SU-DHL-6 (cell line): ENCODE data around the gene SAMD10.

Experiments
- H2AFZ ChIP-seq: fragments of 200-600 bp; sonication (generic); 2 replicates; pipeline ENCODE4 v1.6.1; 2014; ENCODE audit warnings: low read depth, mild to moderate bottlenecking, moderate library complexity, mixed read lengths, antibody characterized with exemption, low read length; ENCODE audit not compliant: severe bottlenecking
- H3F3A ChIP-seq: fragments of 200-600 bp; shearing (Covaris generic); 2 replicates; pipeline ENCODE4 v1.6.0; 2016; ENCODE audit warnings: antibody characterized with exemption, mild to moderate bottlenecking; ENCODE audit not compliant: insufficient read depth
- H3K27ac ChIP-seq: fragments of 200-600 bp; sonication (generic); 2 replicates; pipeline ENCODE4 v1.5.1; 2016; ENCODE audit warnings: low read depth, mild to moderate bottlenecking, low read length, moderate library complexity, mixed read lengths
- H3K27me3 ChIP-seq: fragments of 200-600 bp; sonication (generic), shearing (Covaris generic); 2 replicates; pipeline ENCODE4 v1.6.0; 2014; ENCODE audit warnings: mild to moderate bottlenecking, low read length
- H3K36me3 ChIP-seq: fragments of 200-600 bp; sonication (generic); 2 replicates; pipeline ENCODE4 v1.6.1; 2014; ENCODE audit warnings: mild to moderate bottlenecking, low read length, mixed read lengths
- H3K4me2 ChIP-seq: fragments of 300-600, 200-600 bp; shearing (Covaris generic), sonication (generic); 2 replicates; pipeline ENCODE4 v1.6.0; 2014; ENCODE audit warnings: low read length, low read depth, mild to moderate bottlenecking; ENCODE audit not compliant: poor library complexity, severe bottlenecking
- H3K4me3 ChIP-seq: fragments of 200-600 bp; sonication (generic); 2 replicates; pipeline ENCODE4 v1.5.1; 2014; ENCODE audit warnings: antibody characterized with exemption, low read length, mild to moderate bottlenecking, mixed read lengths; ENCODE audit not compliant: insufficient read depth, poor library complexity, severe bottlenecking
- H3K79me2 ChIP-seq: fragments of 200-600 bp; sonication (generic); 2 replicates; pipeline ENCODE4 v1.6.1; 2014; ENCODE audit warnings: mild to moderate bottlenecking, low read length, moderate library complexity; ENCODE audit not compliant: insufficient read depth
- H3K9ac ChIP-seq: fragments of 200-600 bp; sonication (generic); 2 replicates; pipeline ENCODE4 v1.7.0; 2014; ENCODE audit warnings: mild to moderate bottlenecking, low read length
- H3K9me2 ChIP-seq: fragments of 200-600 bp; sonication (generic); replicated peaks from 2 replicates; pipeline ENCODE4 v1.6.1; 2014; ENCODE audit warnings: low read length; ENCODE audit not compliant: insufficient read depth
- H3K9me3 ChIP-seq: fragments of 200-600 bp; sonication (generic); 2 replicates; pipeline ENCODE4 v1.6.1; 2014; ENCODE audit warnings: low read length, mixed read lengths; ENCODE audit not compliant: insufficient read depth
- H4K20me1 ChIP-seq: fragments of 200-600 bp; sonication (generic); 2 replicates; pipeline ENCODE4 v1.6.1; 2014; ENCODE audit warnings: low read depth, mild to moderate bottlenecking, antibody characterized with exemption, low read length, moderate library complexity, mixed read lengths
- EZH2phosphoT487 ChIP-seq: fragments of 200-600 bp; sonication (generic), shearing (Covaris generic); conservative IDR thresholded peaks from 2 replicates; pipeline ENCODE4 v1.6.1; 2018; ENCODE audit warnings: mild to moderate bottlenecking, antibody characterized with exemption, low read length, moderate library complexity, mixed read lengths
- TF ChIP-seq, protein P1 (sequence below): fragments of 200-600 bp; sonication (generic); IDR thresholded peaks from one replicate; pipeline ENCODE4 v1.5.1; 2017; ENCODE audit warnings: antibody characterized with exemption, mild to moderate bottlenecking, low read length, moderate library complexity; ENCODE audit not compliant: insufficient read depth, poor library complexity, severe bottlenecking

SAMD10 gene

DNA sequence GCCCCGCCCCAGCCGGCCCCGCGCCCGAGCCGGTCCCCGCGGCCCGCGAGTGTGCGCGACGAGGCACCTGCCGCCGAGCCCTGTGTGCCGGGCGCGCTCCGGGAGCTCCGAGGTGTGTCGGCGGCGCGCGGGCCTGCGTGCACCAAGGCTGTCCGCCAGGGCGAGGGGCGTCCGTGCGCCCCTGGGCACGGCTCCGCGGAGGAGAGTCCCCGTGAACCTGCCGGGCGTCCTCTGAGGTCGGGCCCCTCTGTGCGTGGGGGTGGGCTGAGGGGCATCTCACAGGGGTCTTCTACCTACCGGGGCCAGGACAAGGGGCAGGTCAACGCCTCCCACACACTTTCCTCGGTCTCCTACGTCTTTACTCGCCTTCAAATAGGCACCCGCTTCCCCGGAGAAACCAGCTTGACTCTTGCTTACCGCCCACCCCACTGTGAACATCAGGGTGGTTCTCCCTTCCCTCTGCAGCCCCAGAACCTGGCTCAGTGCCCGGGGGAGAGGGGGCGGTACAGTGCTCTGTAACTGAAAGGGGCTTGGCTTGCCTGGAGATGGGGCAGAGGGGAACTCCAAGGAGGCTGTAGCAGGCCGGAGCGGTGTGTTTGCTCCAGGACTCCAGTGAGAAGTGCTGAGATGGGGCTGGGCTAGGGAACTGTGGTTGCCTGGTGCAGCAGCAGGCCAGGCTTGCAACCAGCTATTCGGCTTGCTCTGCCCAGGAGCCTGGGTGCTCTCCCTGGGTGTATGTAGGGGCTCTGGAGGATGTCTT, at the start of gene SAMD10:
SAMD10 (minus strand) TSS at position 86 of the 760 bp plus-strand sequence. CDS start 175 bp downstream, outside the sequence.
- peak within 1 kb of the TSS; percentile 85 for H3K4me3 ChIP-seq
- peak within 1 kb of the TSS; percentile 70 for H3K4me2 ChIP-seq
- no peaks in the 10 kb centered on the region for H3K9me2 ChIP-seq
- H3K27ac ChIP-seq: peak within 1 kb of the TSS; percentile 87
- H3K9me3 ChIP-seq: no peaks in the 10 kb centered on the region
- peak within 1 kb of the TSS; percentile 52 for H2AFZ ChIP-seq
- H4K20me1 ChIP-seq: no peaks in the 10 kb centered on the region
- TF ChIP-seq, protein P1, sequence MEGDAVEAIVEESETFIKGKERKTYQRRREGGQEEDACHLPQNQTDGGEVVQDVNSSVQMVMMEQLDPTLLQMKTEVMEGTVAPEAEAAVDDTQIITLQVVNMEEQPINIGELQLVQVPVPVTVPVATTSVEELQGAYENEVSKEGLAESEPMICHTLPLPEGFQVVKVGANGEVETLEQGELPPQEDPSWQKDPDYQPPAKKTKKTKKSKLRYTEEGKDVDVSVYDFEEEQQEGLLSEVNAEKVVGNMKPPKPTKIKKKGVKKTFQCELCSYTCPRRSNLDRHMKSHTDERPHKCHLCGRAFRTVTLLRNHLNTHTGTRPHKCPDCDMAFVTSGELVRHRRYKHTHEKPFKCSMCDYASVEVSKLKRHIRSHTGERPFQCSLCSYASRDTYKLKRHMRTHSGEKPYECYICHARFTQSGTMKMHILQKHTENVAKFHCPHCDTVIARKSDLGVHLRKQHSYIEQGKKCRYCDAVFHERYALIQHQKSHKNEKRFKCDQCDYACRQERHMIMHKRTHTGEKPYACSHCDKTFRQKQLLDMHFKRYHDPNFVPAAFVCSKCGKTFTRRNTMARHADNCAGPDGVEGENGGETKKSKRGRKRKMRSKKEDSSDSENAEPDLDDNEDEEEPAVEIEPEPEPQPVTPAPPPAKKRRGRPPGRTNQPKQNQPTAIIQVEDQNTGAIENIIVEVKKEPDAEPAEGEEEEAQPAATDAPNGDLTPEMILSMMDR: no peak
- no peak for TF ChIP-seq EZH2phosphoT487
- H3K9ac ChIP-seq: peak within 1 kb of the TSS; percentile 89
- peaks cover 6% of the 10 kb centered on the region; the same call in 1 of the 2 replicates for H3K36me3 ChIP-seq
- H3K79me2 ChIP-seq: peaks cover 22% of the 10 kb centered on the region
- peaks cover 19% of the 10 kb centered on the region for H3F3A ChIP-seq
- H3K27me3 ChIP-seq: no peaks in the 10 kb centered on the region

DNA sequence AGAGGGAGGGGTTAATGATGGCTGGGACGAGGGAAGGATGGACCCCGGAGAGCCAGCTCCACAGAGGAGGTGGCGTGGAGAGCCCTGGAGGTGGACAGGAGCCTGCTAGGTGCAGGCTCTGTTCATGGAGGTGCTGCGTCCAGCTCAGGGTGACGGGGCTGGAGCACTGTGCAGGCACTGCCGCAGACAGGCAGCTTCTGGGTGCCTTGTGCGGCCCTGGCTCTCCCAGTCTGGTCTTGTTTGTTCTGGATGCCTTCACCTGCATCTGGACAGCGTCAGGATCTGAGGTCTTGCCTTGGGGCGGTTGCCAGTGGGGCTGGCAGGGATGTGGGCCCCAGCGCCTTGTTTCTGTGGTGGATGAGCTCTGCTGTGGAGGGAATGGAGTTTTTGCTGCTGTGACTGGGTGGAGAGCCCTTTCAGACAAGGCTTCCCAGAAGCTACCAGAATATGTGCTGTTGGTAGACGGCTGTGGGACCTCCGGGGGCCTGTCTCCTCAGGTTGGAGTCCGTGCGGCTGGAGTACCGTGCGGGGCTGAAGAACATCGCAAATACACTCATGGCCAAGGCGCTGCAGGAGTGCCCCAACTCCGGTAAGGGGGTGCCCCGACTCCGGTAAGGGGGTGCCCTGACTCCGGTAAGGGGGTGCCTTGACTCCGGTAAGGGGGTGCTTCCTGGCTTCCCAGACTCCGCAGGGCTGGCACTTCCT, 48.7 kb upstream of the SAMD10 start:
- no peak overlapping the region for H3K27ac ChIP-seq
- H3F3A ChIP-seq: no peaks in the 10 kb centered on the region
- no peaks in the 10 kb centered on the region for H4K20me1 ChIP-seq
- H2AFZ ChIP-seq: no peak overlapping the region
- H3K27me3 ChIP-seq: no peaks in the 10 kb centered on the region
- no peaks in the 10 kb centered on the region for H3K9me2 ChIP-seq
- no peak overlapping the region for H3K4me2 ChIP-seq
- no peak overlapping the region for H3K4me3 ChIP-seq
- H3K9me3 ChIP-seq: no peaks in the 10 kb centered on the region
- H3K9ac ChIP-seq: no peak overlapping the region
- TF ChIP-seq, protein P1: no peak
- no peak for TF ChIP-seq EZH2phosphoT487
- no peaks in the 10 kb centered on the region for H3K36me3 ChIP-seq
- H3K79me2 ChIP-seq: no peaks in the 10 kb centered on the region

DNA sequence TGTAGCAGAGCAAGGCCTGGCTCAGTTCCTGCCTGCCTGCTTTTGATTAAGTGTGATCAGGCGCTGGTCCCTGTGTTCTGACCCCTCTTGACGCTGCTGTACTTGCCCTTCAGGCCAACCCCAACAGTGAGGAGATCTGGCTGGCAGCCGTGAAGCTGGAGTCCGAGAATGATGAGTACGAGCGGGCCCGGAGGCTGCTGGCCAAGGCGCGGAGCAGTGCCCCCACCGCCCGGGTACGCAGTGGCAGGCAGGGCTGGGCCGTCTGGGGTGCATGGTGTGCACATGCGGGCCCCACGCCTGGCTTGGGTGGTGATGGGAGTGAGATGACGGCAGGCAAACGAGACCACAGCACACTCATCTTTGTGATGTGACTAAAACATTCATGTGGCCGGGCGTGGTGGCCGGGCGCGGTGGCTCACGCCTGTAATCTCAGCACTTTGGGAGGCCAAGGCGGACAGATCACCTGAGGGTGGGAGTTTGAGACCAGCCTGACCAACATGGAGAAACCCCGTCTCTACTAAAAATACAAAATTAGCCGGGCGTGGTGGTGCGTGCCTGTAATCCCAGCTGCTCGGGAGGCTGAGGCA, 46.5 kb upstream of the SAMD10 start:
- Histone ChIP-seq H3K36me3 (no peaks in the 10 kb centered on the region), H4K20me1 (no peaks in the 10 kb centered on the region), H2AFZ (no peak overlapping the region), H3K4me3 (no peak overlapping the region), H3K4me2 (no peak overlapping the region), H3F3A (no peaks in the 10 kb centered on the region), H3K27me3 (no peaks in the 10 kb centered on the region), H3K9me3 (no peaks in the 10 kb centered on the region), H3K79me2 (no peaks in the 10 kb centered on the region), H3K9ac (no peak overlapping the region), H3K9me2 (no peaks in the 10 kb centered on the region), H3K27ac (no peak overlapping the region)
- TF ChIP-seq, protein P1: no peak
- TF ChIP-seq EZH2phosphoT487: no peak
